ENCODE data around the gene DAAM2. TPM values are rescaled to one million over a fixed set of nuclear protein-coding genes. Genes with fewer than 3 reads are reported as not detected.

DAAM2 gene
- total and polyA plus RNA-seq, 2 donors (not counting 1 experiment from before 2014, with no cell fraction given) = 41.5 to 48.2 TPM

DNA sequence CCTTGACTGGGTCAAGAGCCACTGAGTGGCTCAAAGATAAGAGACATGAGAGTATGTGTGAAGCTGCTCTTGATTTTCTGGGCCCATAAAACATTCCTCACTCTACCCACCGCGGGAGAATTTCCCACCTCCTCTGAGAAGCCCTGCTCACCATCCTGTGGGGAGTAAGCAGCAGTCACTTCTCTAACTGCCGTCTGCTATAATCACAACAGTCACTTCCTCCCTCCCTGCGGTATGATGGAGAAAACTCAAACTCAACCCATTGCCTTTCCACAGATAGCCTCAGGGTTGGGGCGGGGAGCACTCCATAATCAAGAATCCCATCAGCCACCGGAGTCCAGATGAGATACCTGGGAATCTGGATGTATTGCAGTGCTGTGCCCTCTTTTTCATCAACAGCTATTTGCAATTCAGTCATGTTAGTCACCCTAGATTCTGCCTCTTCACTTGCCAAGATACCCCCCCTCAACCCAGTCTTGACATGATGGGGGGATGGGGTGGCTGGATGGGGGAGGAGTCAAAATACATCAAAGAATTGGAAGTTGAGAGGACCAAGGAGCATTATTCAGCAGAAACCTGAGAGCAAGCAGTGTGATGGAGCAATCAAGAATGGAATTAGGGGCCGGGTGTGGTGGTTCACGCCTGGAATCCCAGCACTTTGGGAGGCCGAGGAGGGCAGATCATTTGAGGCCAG lies 137.0 kb downstream of the DAAM2 start:
- H3K4me1 ChIP-seq (ENCODE audit: control insufficient read depth, extremely low read depth, insufficient read depth, low read length) = peaks cover 10% of the 10 kb centered on the region
- DNase-seq (ENCODE audit: low read depth in 2 of 2) = no peak
- no peak overlapping the region for H3K27ac ChIP-seq (ENCODE audit: insufficient read depth, low read length)
- TF ChIP-seq EZH2 (IDR thresholded peaks at IDR 0.05; ENCODE audit: low read length, missing control alignments) = no peak
- TF ChIP-seq, protein P1, sequence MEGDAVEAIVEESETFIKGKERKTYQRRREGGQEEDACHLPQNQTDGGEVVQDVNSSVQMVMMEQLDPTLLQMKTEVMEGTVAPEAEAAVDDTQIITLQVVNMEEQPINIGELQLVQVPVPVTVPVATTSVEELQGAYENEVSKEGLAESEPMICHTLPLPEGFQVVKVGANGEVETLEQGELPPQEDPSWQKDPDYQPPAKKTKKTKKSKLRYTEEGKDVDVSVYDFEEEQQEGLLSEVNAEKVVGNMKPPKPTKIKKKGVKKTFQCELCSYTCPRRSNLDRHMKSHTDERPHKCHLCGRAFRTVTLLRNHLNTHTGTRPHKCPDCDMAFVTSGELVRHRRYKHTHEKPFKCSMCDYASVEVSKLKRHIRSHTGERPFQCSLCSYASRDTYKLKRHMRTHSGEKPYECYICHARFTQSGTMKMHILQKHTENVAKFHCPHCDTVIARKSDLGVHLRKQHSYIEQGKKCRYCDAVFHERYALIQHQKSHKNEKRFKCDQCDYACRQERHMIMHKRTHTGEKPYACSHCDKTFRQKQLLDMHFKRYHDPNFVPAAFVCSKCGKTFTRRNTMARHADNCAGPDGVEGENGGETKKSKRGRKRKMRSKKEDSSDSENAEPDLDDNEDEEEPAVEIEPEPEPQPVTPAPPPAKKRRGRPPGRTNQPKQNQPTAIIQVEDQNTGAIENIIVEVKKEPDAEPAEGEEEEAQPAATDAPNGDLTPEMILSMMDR (conservative IDR thresholded peaks at IDR 0.05 in 1 of 2, IDR thresholded peaks at IDR 0.05 in 1 of 2; ENCODE audit: low read depth in 1 of 2, low read length in 2 of 2) = no peak
- H3K9me3 ChIP-seq (ENCODE audit: control insufficient read depth, insufficient read depth, low read depth, low read length) = no peaks in the 10 kb centered on the region
- H3K4me2 ChIP-seq (ENCODE audit: extremely low read depth, insufficient read depth, low read length) = no peak overlapping the region
- no peak overlapping the region for H2AFZ ChIP-seq (ENCODE audit: low read length)
- H4K20me1 ChIP-seq (ENCODE audit: control insufficient read depth, extremely low read depth, insufficient read depth, low read length) = no peaks in the 10 kb centered on the region
- no peak overlapping the region for H3K9ac ChIP-seq (ENCODE audit: insufficient read depth, low read length)
- H3K79me2 ChIP-seq (ENCODE audit: control insufficient read depth, insufficient read depth, low read length) = peaks cover 2% of the 10 kb centered on the region
- H3K4me3 ChIP-seq (replicated peaks in 1 of 4; ENCODE audit: control extremely low read depth in 1 of 4, insufficient read depth in 1 of 4, low read depth in 3 of 4, low read length in 4 of 4) = no peak overlapping the region
- H3K27me3 ChIP-seq (ENCODE audit: control insufficient read depth, insufficient read depth, low read length) = no peaks in the 10 kb centered on the region
- H3K36me3 ChIP-seq (ENCODE audit: control insufficient read depth, insufficient read depth, low read length) = peaks cover 5% of the 10 kb centered on the region

DNA sequence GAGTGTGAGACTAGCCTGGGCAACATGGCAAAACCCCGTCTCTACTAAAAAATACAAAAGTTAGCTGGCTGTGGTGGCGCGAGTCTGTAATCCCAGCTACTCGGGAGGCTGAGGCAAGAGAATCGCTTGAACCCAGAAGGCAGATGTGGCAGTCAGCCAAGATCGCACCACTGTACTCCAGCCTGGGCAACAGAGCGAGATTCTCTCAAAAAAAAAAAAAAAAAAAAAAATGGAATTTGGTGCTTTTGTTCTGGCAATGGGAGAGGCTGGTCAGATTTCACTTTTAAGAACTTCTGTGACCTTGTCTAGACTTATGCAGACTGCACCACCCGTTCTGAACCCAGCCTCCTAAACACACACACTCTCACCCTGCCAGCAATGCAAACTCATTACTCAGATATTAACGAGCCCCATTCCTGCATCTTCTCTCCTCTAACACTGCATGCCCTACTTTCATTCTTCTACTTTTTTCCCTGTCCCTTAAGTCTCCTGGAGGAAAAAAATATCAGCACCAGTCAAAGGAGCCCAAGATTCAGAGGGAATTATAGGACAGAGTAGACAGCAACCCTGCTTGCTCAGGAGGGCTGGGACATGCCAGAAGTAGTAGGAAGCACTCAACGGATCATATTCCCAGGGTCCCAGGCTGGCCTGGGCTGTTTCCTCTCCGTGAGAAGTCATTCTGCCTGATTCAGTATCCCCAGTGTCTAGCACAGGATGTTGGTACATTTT lies 137.7 kb downstream of the DAAM2 start:
- H3K9me3 ChIP-seq (ENCODE audit: control insufficient read depth, insufficient read depth, low read depth, low read length) = no peaks in the 10 kb centered on the region
- peaks cover 5% of the 10 kb centered on the region for H3K36me3 ChIP-seq (ENCODE audit: control insufficient read depth, insufficient read depth, low read length)
- no peaks in the 10 kb centered on the region for H4K20me1 ChIP-seq (ENCODE audit: control insufficient read depth, extremely low read depth, insufficient read depth, low read length)
- H3K27ac ChIP-seq (ENCODE audit: insufficient read depth, low read length) = peak overlapping the region; percentile 10
- peaks cover 2% of the 10 kb centered on the region for H3K79me2 ChIP-seq (ENCODE audit: control insufficient read depth, insufficient read depth, low read length)
- no peak for TF ChIP-seq EZH2 (IDR thresholded peaks at IDR 0.05; ENCODE audit: low read length, missing control alignments)
- no peak overlapping the region for H2AFZ ChIP-seq (ENCODE audit: low read length)
- no peaks in the 10 kb centered on the region for H3K27me3 ChIP-seq (ENCODE audit: control insufficient read depth, insufficient read depth, low read length)
- no peak overlapping the region for H3K4me2 ChIP-seq (ENCODE audit: extremely low read depth, insufficient read depth, low read length)
- H3K9ac ChIP-seq (ENCODE audit: insufficient read depth, low read length) = no peak overlapping the region
- peak in 1 of 2 donors; percentile 11 for DNase-seq (ENCODE audit: low read depth in 2 of 2)
- H3K4me1 ChIP-seq (ENCODE audit: control insufficient read depth, extremely low read depth, insufficient read depth, low read length) = peaks cover 11% of the 10 kb centered on the region
- H3K4me3 ChIP-seq (replicated peaks in 1 of 4; ENCODE audit: control extremely low read depth in 1 of 4, insufficient read depth in 1 of 4, low read depth in 3 of 4, low read length in 4 of 4) = no peak overlapping the region

DNA sequence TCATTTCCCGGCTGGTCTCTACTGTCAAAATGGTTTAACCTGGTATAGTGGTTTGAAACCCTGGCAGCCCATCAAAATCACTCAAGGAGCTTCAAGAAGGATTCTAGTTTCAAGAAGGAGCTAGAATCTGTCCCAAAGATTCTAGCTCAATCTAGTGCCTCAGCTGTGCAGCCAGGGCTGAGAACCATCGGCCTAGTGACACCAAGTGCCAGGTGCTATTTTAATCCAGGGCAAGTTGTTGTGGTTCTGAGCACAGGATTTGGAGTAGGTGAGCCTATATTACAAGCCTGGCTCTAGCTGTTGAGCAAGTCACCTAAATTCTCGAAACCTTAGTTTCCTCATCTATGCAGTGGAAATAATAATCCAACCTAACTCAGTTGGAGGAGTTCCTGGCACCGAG lies 138.4 kb downstream of the DAAM2 start:
- no peak overlapping the region for H3K4me3 ChIP-seq (replicated peaks in 1 of 4; ENCODE audit: control extremely low read depth in 1 of 4, insufficient read depth in 1 of 4, low read depth in 3 of 4, low read length in 4 of 4)
- no peak for DNase-seq (ENCODE audit: low read depth in 2 of 2)

More for the DNA sequence above, 138.4 kb downstream of the DAAM2 start:
- H3K4me2 ChIP-seq (ENCODE audit: extremely low read depth, insufficient read depth, low read length) = no peak overlapping the region
- H3K36me3 ChIP-seq (ENCODE audit: control insufficient read depth, insufficient read depth, low read length) = peaks cover under 1% of the 10 kb centered on the region
- TF ChIP-seq EZH2 (IDR thresholded peaks at IDR 0.05; ENCODE audit: low read length, missing control alignments) = no peak
- TF ChIP-seq, protein P1 (conservative IDR thresholded peaks at IDR 0.05 in 1 of 2, IDR thresholded peaks at IDR 0.05 in 1 of 2; ENCODE audit: low read depth in 1 of 2, low read length in 2 of 2) = no peak
- H3K4me1 ChIP-seq (ENCODE audit: control insufficient read depth, extremely low read depth, insufficient read depth, low read length) = peaks cover 12% of the 10 kb centered on the region
- H3K9me3 ChIP-seq (ENCODE audit: control insufficient read depth, insufficient read depth, low read depth, low read length) = no peaks in the 10 kb centered on the region
- no peak overlapping the region for H3K9ac ChIP-seq (ENCODE audit: insufficient read depth, low read length)
- H3K27me3 ChIP-seq (ENCODE audit: control insufficient read depth, insufficient read depth, low read length) = no peaks in the 10 kb centered on the region
- H2AFZ ChIP-seq (ENCODE audit: low read length) = no peak overlapping the region
- no peak overlapping the region for H3K27ac ChIP-seq (ENCODE audit: insufficient read depth, low read length)
- H4K20me1 ChIP-seq (ENCODE audit: control insufficient read depth, extremely low read depth, insufficient read depth, low read length) = no peaks in the 10 kb centered on the region
- H3K79me2 ChIP-seq (ENCODE audit: control insufficient read depth, insufficient read depth, low read length) = peaks cover 2% of the 10 kb centered on the region
